Keratinocyte (primary cell): Measurements from ENCODE around the gene ZNF236. TPM values are rescaled to one million over a fixed set of nuclear protein-coding genes. Genes with fewer than 3 reads are reported as not detected.

Experiments
- DNase-seq: peaks from one replicate; pipeline ENCODE4 v3.0.0-alpha.2; 2011; ENCODE audit warnings: low read depth, missing footprints, low spot score
- FAIRE-seq: peaks from 2 replicates; lab custom pipeline; 2011; peaks lifted over from hg19 to GRCh38; lab: Jason Lieb, UNC
- H2AFZ ChIP-seq: 2 replicates; pipeline ENCODE4 v1.6.0; 2012; ENCODE audit warnings: low read length, control low read depth, inconsistent platforms; ENCODE audit not compliant: control insufficient read depth
- H3K27ac ChIP-seq: 2 replicates; pipeline ENCODE4 v1.5.1; 2011; ENCODE audit warnings: low read length; ENCODE audit not compliant: control insufficient read depth, insufficient read depth
- H3K27me3 ChIP-seq: 3 replicates; pipeline ENCODE4 v1.6.0; 2011; ENCODE audit warnings: low read length; ENCODE audit not compliant: control insufficient read depth, insufficient read depth; ENCODE audit errors: extremely low read depth
- H3K36me3 ChIP-seq, 2 experiments: 2 replicates in 1 of 2; 3 replicates in 1 of 2; pipeline ENCODE4 v1.5.1; 2011; ENCODE audit warnings: low read length in 2 of 2, mild to moderate bottlenecking in 1 of 2; ENCODE audit not compliant: control insufficient read depth in 2 of 2, insufficient read depth in 2 of 2; ENCODE audit errors: extremely low read depth in 1 of 2
- H3K4me1 ChIP-seq: 3 replicates; pipeline ENCODE4 v1.5.1; 2011; ENCODE audit warnings: low read length; ENCODE audit not compliant: control insufficient read depth, insufficient read depth; ENCODE audit errors: extremely low read depth
- H3K4me2 ChIP-seq: 3 replicates; pipeline ENCODE4 v1.6.0; 2011; ENCODE audit warnings: low read depth, low read length; ENCODE audit not compliant: control insufficient read depth, insufficient read depth; ENCODE audit errors: extremely low read depth
- H3K4me3 ChIP-seq, 3 experiments: fragments of 200-600 bp in 1 of 3; sonication (generic) in 1 of 3; 2 replicates in 2 of 3; 3 replicates in 1 of 3; pipeline ENCODE4 v1.5.1; 2011 to 2016; ENCODE audit warnings: low read length in 3 of 3, mild to moderate bottlenecking in 3 of 3, control low read depth in 2 of 3, inconsistent platforms in 1 of 3, low read depth in 1 of 3, mixed read lengths in 1 of 3, mixed run types in 1 of 3, moderate library complexity in 1 of 3; ENCODE audit not compliant: control insufficient read depth in 2 of 3, insufficient read depth in 2 of 3; ENCODE audit errors: extremely low read depth in 1 of 3
- H3K79me2 ChIP-seq: 2 replicates; pipeline ENCODE4 v1.6.0; 2012; ENCODE audit warnings: low read length; ENCODE audit not compliant: control insufficient read depth, insufficient read depth
- H3K9ac ChIP-seq: 3 replicates; pipeline ENCODE4 v1.6.0; 2011; ENCODE audit warnings: low read length; ENCODE audit not compliant: control insufficient read depth, insufficient read depth; ENCODE audit errors: extremely low read depth
- H3K9me1 ChIP-seq: 3 replicates; pipeline ENCODE4 v1.6.0; 2011; ENCODE audit warnings: low read length; ENCODE audit not compliant: control insufficient read depth, insufficient read depth; ENCODE audit errors: extremely low read depth
- H3K9me3 ChIP-seq: 2 replicates; pipeline ENCODE4 v1.5.1; 2012; ENCODE audit warnings: low read depth, low read length; ENCODE audit not compliant: control insufficient read depth
- H4K20me1 ChIP-seq: 3 replicates; pipeline ENCODE4 v1.6.0; 2011; ENCODE audit warnings: low read length; ENCODE audit not compliant: control insufficient read depth, insufficient read depth; ENCODE audit errors: extremely low read depth
- EZH2 ChIP-seq: IDR thresholded peaks from one replicate; pipeline ENCODE4 v1.6.1; 2012; ENCODE audit warnings: inconsistent platforms, mild to moderate bottlenecking, low read length, moderate library complexity
- dilution Hi-C: fragments of 300-500 bp; cut with MboI; formaldehyde crosslinking; loops from one replicate; pipeline ENCODE4 v1.7.0; 2020; ENCODE audit warnings: low sequenced_read_pairs; ENCODE audit not compliant: extremely low pct_ligation_motif_present
- polyA plus RNA-seq, 5 experiments: library from polyadenylated mRNA; depleted of rRNA in 3 of 5; stranded (reverse) in 3 of 5; stranded (forward) in 1 of 5; unstranded in 1 of 5; fragments of >200 nt; gene quantifications; 1 replicate in 1 of 5; 2 replicates in 3 of 5; 3 replicates in 1 of 5; pipeline versions ENCODE4 v1.2.1 to v1.2.3, GENCODE V29; 2011 to 2012; ENCODE audit warnings: missing spikeins in 2 of 5, low read depth in 1 of 5, low replicate concordance in 1 of 5
- TF ChIP-seq, protein P1 (sequence below), 3 experiments: IDR thresholded peaks in 1 of 3; conservative IDR thresholded peaks in 1 of 3; optimal IDR thresholded peaks in 1 of 3; 2 replicates in 2 of 3; 3 replicates in 1 of 3; pipeline versions ENCODE3 to v1.5.1; 2011; ENCODE audit warnings: low read length in 3 of 3, mild to moderate bottlenecking in 3 of 3, moderate library complexity in 2 of 3, control low read depth in 1 of 3, inconsistent platforms in 1 of 3; ENCODE audit not compliant: insufficient read depth in 2 of 3; ENCODE audit errors: extremely low read depth in 1 of 3

Gene ZNF236
- polyA plus RNA-seq, 1 donor (not counting 4 experiments of a cell fraction or from before 2014, with no cell fraction given): 4.5 TPM

- Histone ChIP-seq H3K27me3 (no peaks in the 10 kb centered on the region), H3K27ac (no peak overlapping the region), H3K4me1 (no peaks in the 10 kb centered on the region), H2AFZ (no peak overlapping the region), H3K4me2 (no peak overlapping the region), H3K9me3 (no peaks in the 10 kb centered on the region), H3K9me1 (no peaks in the 10 kb centered on the region), H4K20me1 (no peaks in the 10 kb centered on the region), H3K9ac (no peak overlapping the region), H3K79me2 (no peaks in the 10 kb centered on the region), H3K4me3 (no peak overlapping the region), H3K36me3 (peaks cover 10% of the 10 kb centered on the region in 2 experiments)
- FAIRE-seq (no peak), DNase-seq (no peak)
- TF ChIP-seq EZH2: no peak
- TF ChIP-seq, protein P1, sequence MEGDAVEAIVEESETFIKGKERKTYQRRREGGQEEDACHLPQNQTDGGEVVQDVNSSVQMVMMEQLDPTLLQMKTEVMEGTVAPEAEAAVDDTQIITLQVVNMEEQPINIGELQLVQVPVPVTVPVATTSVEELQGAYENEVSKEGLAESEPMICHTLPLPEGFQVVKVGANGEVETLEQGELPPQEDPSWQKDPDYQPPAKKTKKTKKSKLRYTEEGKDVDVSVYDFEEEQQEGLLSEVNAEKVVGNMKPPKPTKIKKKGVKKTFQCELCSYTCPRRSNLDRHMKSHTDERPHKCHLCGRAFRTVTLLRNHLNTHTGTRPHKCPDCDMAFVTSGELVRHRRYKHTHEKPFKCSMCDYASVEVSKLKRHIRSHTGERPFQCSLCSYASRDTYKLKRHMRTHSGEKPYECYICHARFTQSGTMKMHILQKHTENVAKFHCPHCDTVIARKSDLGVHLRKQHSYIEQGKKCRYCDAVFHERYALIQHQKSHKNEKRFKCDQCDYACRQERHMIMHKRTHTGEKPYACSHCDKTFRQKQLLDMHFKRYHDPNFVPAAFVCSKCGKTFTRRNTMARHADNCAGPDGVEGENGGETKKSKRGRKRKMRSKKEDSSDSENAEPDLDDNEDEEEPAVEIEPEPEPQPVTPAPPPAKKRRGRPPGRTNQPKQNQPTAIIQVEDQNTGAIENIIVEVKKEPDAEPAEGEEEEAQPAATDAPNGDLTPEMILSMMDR (optimal IDR thresholded peaks at IDR 0.05 in 1 of 3, IDR thresholded peaks at IDR 0.05 in 1 of 3, conservative IDR thresholded peaks at IDR 0.05 in 1 of 3; ENCODE audit: extremely low read depth in 1 of 3, insufficient read depth in 2 of 3, low read length in 3 of 3): no peak
- dilution Hi-C loops: no loop called here
Measured at GRCh38 chr18:76953583-76954233, 131.4 kb downstream of the ZNF236 start.

DNA sequence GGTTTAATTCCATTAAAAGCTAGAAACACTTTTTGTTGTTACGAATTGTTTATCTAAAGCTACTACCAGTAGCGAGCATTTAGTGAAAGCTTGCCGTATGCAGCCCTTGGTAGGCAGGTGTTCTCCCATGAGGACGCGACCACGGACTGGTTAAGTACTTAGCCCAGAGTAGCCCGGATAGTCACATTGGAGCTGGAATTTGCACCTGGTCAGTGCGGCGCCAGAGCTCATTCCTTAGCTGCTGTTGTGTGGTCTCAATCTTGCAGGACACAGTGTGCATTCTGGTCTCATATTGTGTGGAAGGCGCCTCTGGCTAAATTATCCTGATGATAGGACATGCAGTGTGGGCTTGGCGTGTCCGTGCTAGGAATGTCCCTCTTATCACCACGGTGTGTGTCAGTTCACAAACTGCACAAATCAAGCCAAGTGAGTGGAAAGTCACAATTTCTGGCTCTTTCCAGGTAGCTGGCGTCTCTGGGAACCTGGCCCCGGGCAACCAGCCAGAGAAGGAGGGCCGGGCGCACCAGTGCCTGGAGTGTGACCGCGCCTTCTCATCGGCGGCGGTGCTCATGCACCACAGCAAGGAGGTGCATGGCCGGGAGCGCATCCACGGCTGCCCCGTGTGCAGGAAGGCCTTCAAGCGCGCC lies 133.3 kb downstream of the ZNF236 start:
- Histone ChIP-seq H3K9me3 (no peaks in the 10 kb centered on the region), H3K36me3 (peaks cover 13 to 15% of the 10 kb centered on the region in 2 experiments), H3K4me3 (no peak overlapping the region), H2AFZ (no peak overlapping the region), H3K79me2 (no peaks in the 10 kb centered on the region), H3K9me1 (no peaks in the 10 kb centered on the region), H3K27me3 (no peaks in the 10 kb centered on the region), H3K4me1 (no peaks in the 10 kb centered on the region), H3K4me2 (no peak overlapping the region), H4K20me1 (no peaks in the 10 kb centered on the region), H3K27ac (no peak overlapping the region), H3K9ac (no peak overlapping the region)
- no peak for DNase-seq
- TF ChIP-seq EZH2: no peak
- TF ChIP-seq, protein P1 (optimal IDR thresholded peaks at IDR 0.05 in 1 of 3, IDR thresholded peaks at IDR 0.05 in 1 of 3, conservative IDR thresholded peaks at IDR 0.05 in 1 of 3; ENCODE audit: extremely low read depth in 1 of 3, insufficient read depth in 2 of 3, low read length in 3 of 3): no peak
- dilution Hi-C loops: no loop called here
- no peak for FAIRE-seq
